ENCODE data around the gene KEAP1.

GRCh38 chr19:10462557-10462956, 40.6 kb downstream of the KEAP1 start:
- TF ChIP-seq POLR2A (IDR thresholded peaks at IDR 0.05; ENCODE audit: low read length) = no peak
- no peak for TF ChIP-seq GATA1 (IDR thresholded peaks at IDR 0.05; ENCODE audit: low read depth, low read length)
